Activated B cell treated with CpG ODN at 0.5 μM for 24 hours (primary cell): ENCODE measurements around the gene CFH. TPM values are rescaled to one million over a fixed set of nuclear protein-coding genes. Genes with fewer than 3 reads are reported as not detected.

Source experiments
- ATAC-seq: fragments of 200-7000 bp; cut with Tn5 transposase; one replicate; pipeline ENCODE4 v1.10.0; 2021; ENCODE audit warnings: low read depth, mild to moderate bottlenecking, moderate library complexity
- CTCF ChIA-PET: fragments of 350-600 bp; sonication (Branson Sonifier 250); formaldehyde crosslinking; loops from one replicate; lab custom pipeline; 2021; ENCODE audit warnings: antibody characterized with exemption; lab: Charles Lee
- POLR2A ChIA-PET: fragments of 350-600 bp; sonication (Branson Sonifier 250); formaldehyde crosslinking; loops from one replicate; lab custom pipeline; 2021; ENCODE audit warnings: antibody characterized with exemption; lab: Charles Lee
- DNase-seq: peaks from one replicate; pipeline ENCODE4 v3.0.0; 2022
- H3K27ac Mint-ChIP-seq: one replicate; pipeline ENCODE4 v1.8.0; 2020; ENCODE audit warnings: mixed read lengths
- H3K27me3 Mint-ChIP-seq: one replicate; pipeline ENCODE4 v1.8.0; 2021; ENCODE audit warnings: mixed read lengths
- H3K36me3 Mint-ChIP-seq: one replicate; pipeline ENCODE4 v1.8.0; 2021; ENCODE audit warnings: low read depth, mixed read lengths
- H3K4me1 Mint-ChIP-seq: one replicate; pipeline ENCODE4 v1.8.0; 2021; ENCODE audit warnings: mixed read lengths
- H3K4me3 Mint-ChIP-seq: one replicate; pipeline ENCODE4 v1.8.0; 2020; ENCODE audit warnings: mild to moderate bottlenecking, mixed read lengths
- H3K9me3 Mint-ChIP-seq: one replicate; pipeline ENCODE4 v1.8.0; 2020; ENCODE audit warnings: mixed read lengths
- CTCF ChIP-seq: fragments of 200-600 bp; IDR thresholded peaks from one replicate; pipeline ENCODE4 v1.8.0; 2022; ENCODE audit warnings: antibody characterized with exemption, mild to moderate bottlenecking
- intact Hi-C: fragments of 100-400 bp; cut with micrococcal nuclease; formaldehyde crosslinking; loops from one replicate; pipeline ENCODE4 v1.15.1; 2024
- total RNA-seq: library from RNA; stranded (reverse); gene quantifications from 2 replicates; pipeline ENCODE4 v1.2.3, GENCODE V29; 2022

The CFH gene
- total RNA-seq, 1 donor from 2014 or later, result not detected

DNA sequence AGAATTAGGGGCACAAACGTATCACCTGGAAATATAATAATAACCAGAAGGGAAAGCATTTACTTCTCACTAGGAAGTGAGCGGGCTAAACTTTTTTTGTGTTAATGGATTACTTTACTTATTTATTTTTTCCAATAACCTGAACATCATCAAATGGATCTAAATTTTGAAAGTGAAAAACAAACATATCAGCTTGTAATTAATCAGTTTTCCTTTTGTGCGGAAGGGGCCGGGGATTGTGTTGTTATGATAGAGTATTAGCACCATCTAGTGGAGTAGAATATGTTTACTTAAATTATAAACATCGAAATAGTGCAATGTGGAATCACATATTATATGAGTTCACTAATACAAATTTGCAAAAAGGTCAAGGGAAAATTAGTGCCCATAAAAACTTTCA lies 9.0 kb downstream of the CFH start:
- Mint-ChIP-seq H3K27ac (no peak overlapping the region), H3K4me1 (peaks cover 2% of the 10 kb centered on the region), H3K9me3 (no peaks in the 10 kb centered on the region), H3K27me3 (no peaks in the 10 kb centered on the region), H3K4me3 (no peak overlapping the region), H3K36me3 (no peaks in the 10 kb centered on the region)
- CTCF ChIA-PET, result interaction anchor here (0.8 to 2.0 kb wide), 2 partner anchors 44 to 512 kb away, joined by 3 to 9 read pairs; no protein-coding TSS in a partner anchor
- no peak for ATAC-seq
- intact Hi-C loops, result loop anchor here (1.0 to 5.0 kb wide), 2 partner anchors 289 to 513 kb away; no protein-coding TSS in a partner anchor
- no peak for TF ChIP-seq CTCF
- no peak for DNase-seq
- POLR2A ChIA-PET, result no interaction called here

- no peak for TF ChIP-seq CTCF
- Mint-ChIP-seq H3K27me3 (no peaks in the 10 kb centered on the region), H3K4me3 (no peak overlapping the region), H3K27ac (no peak overlapping the region), H3K36me3 (no peaks in the 10 kb centered on the region), H3K4me1 (peaks cover 2% of the 10 kb centered on the region), H3K9me3 (no peaks in the 10 kb centered on the region)
- intact Hi-C loops, result loop anchor here (1.0 to 5.0 kb wide), 2 partner anchors 289 to 513 kb away; no protein-coding TSS in a partner anchor
- ChIA-PET CTCF (interaction anchor here (0.8 to 2.0 kb wide), 2 partner anchors 44 to 513 kb away, joined by 3 to 9 read pairs; no protein-coding TSS in a partner anchor), POLR2A (no interaction called here)
- DNase-seq (no peak), ATAC-seq (no peak)
These were observed 9.5 kb downstream of the CFH start for GRCh38 chr1:196661345-196661744.

DNA sequence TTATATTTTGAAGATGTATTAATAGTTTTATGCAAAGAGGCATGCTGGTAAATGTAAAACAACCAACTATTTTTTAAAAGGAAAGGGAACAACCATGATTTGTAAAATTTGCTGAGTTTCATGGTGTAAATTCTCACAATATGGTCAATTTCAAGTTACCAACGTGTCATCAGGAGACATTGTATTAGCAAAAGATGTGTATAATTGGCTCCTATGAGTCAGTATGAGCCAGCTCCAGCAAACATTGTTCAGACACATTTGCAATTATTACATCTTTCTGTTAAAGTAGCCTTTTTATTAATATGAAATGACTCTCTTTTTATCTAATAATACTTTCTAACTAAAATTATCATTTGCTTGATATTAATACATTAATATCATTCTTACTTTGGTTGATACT lies 15.3 kb downstream of the CFH start:
- no peaks in the 10 kb centered on the region for H3K9me3 Mint-ChIP-seq
- ATAC-seq (no peak), DNase-seq (no peak)
- H3K27ac Mint-ChIP-seq, result no peak overlapping the region
- no peaks in the 10 kb centered on the region for H3K27me3 Mint-ChIP-seq
- POLR2A ChIA-PET, result no interaction called here
- H3K4me1 Mint-ChIP-seq, result no peaks in the 10 kb centered on the region
- H3K36me3 Mint-ChIP-seq, result no peaks in the 10 kb centered on the region
- intact Hi-C loops, result no loop called here
- no peak for TF ChIP-seq CTCF
- H3K4me3 Mint-ChIP-seq, result no peak overlapping the region
- CTCF ChIA-PET, result no interaction called here

DNA sequence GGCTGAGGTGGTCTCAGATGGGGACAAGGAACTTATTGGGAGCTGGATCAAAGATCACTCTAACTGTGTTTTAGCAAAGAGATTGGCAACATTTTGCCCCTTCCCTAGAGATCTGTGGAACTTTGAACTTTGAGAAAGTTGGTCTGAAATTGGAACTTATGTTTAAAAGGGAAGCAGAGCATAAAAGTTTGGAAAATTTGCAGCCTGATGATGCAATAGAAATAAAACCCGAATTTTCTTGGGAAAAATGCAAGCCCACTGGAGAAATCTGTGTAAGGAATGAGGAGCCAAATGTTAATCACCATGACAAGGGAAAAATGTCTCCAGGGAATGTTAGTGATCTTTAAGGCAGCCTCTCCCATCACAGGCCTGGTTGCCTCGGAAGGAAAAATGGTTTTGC lies 17.2 kb downstream of the CFH start:
- Mint-ChIP-seq H3K27me3 (no peaks in the 10 kb centered on the region), H3K9me3 (no peaks in the 10 kb centered on the region), H3K27ac (no peak overlapping the region), H3K4me3 (no peak overlapping the region), H3K4me1 (no peaks in the 10 kb centered on the region), H3K36me3 (no peaks in the 10 kb centered on the region)
- no peak for DNase-seq
- CTCF ChIA-PET, result no interaction called here
- TF ChIP-seq CTCF, result no peak
- POLR2A ChIA-PET, result no interaction called here
- no peak for ATAC-seq
- intact Hi-C loops, result no loop called here

DNA sequence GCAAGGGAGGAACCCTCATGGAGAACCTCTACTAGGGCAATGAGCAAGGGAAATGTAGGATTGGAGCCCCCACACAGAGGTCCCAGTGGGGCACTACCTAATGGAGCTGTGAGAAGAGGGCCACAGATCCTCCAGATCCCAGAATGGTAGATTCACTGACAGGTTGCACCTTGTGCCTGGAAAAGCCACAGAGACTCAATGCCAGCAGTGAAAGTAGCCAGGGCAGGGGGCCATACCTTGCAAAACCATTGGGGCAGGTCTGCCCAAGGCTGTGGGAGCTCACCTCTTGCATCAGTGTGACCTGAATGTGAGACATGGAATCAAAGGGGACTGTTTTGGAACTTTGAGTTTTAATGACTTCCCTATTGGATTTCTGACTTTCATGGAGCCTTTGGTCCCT lies 17.9 kb downstream of the CFH start:
- no peak for ATAC-seq
- Mint-ChIP-seq H3K9me3 (no peaks in the 10 kb centered on the region), H3K27ac (no peak overlapping the region), H3K36me3 (no peaks in the 10 kb centered on the region), H3K4me1 (no peaks in the 10 kb centered on the region), H3K27me3 (no peaks in the 10 kb centered on the region), H3K4me3 (no peak overlapping the region)
- CTCF ChIA-PET, result no interaction called here
- POLR2A ChIA-PET, result no interaction called here
- no peak for DNase-seq
- TF ChIP-seq CTCF, result no peak
- intact Hi-C loops, result no loop called here
